Islet of Langerhans (tissue), 1 donor: ENCODE results near the gene FANCE.

Source experiments
- FAIRE-seq: peaks from one replicate; lab custom pipeline; 2011; peaks lifted over from hg19 to GRCh38; lab: Jason Lieb, UNC

FANCE gene

GRCh38 chr6:35468980-35469750, 17.0 kb downstream of the FANCE start:
- FAIRE-seq, result no peak

GRCh38 chr6:35469751-35470662, 17.9 kb downstream of the FANCE start:
- FAIRE-seq, result no peak

- no peak for FAIRE-seq
Observed at GRCh38 chr6:35470663-35471120, 18.6 kb downstream of the FANCE start.

- no peak for FAIRE-seq
Observed at GRCh38 chr6:35471836-35472345, 19.8 kb downstream of the FANCE start.

GRCh38 chr6:35473075-35473849, 21.1 kb downstream of the FANCE start:
- no peak for FAIRE-seq

GRCh38 chr6:35473850-35474130, 21.7 kb downstream of the FANCE start:
- FAIRE-seq, result no peak

GRCh38 chr6:35474131-35474941, 22.2 kb downstream of the FANCE start:
- no peak for FAIRE-seq

- no peak for FAIRE-seq
Observed at GRCh38 chr6:35474942-35475570, 22.9 kb downstream of the FANCE start.

- FAIRE-seq, result no peak
Observed at GRCh38 chr6:35475573-35475972, 23.4 kb downstream of the FANCE start.

- no peak for FAIRE-seq
Observed at GRCh38 chr6:35476004-35476403, 23.9 kb downstream of the FANCE start.

- FAIRE-seq, result no peak
Observed at GRCh38 chr6:35477028-35477427, 24.9 kb downstream of the FANCE start.

- FAIRE-seq, result no peak
Observed at GRCh38 chr6:35477551-35478179, 25.5 kb downstream of the FANCE start.

GRCh38 chr6:35478259-35478658, 26.1 kb downstream of the FANCE start:
- no peak for FAIRE-seq

- FAIRE-seq, result no peak
Observed at GRCh38 chr6:35480176-35480575, 28.0 kb downstream of the FANCE start.

- FAIRE-seq, result no peak
Observed at GRCh38 chr6:35481226-35481625, 29.1 kb downstream of the FANCE start.

- no peak for FAIRE-seq
Observed at GRCh38 chr6:35483062-35483461, 30.9 kb downstream of the FANCE start.

GRCh38 chr6:35483490-35483889, 31.4 kb downstream of the FANCE start:
- FAIRE-seq, result no peak

- no peak for FAIRE-seq
Observed at GRCh38 chr6:35483893-35484645, 31.9 kb downstream of the FANCE start.

- no peak for FAIRE-seq
Observed at GRCh38 chr6:35484921-35485392, 32.8 kb downstream of the FANCE start.

GRCh38 chr6:35485402-35485877, 33.3 kb downstream of the FANCE start:
- no peak for FAIRE-seq
